Nephron progenitor cell (in vitro differentiated cells): Measurements from ENCODE around the gene CYB5A.

ENCODE experiments used
- DNase-seq: peaks from one replicate; pipeline ENCODE4 v3.0.0; 2021
- H3K27ac Mint-ChIP-seq: 2 replicates; pipeline ENCODE4 v1.8.0; 2021; ENCODE audit warnings: mild to moderate bottlenecking, moderate library complexity, mixed read lengths
- H3K27me3 Mint-ChIP-seq: 2 replicates; pipeline ENCODE4 v1.8.0; 2021; ENCODE audit warnings: mild to moderate bottlenecking, low read depth, mixed read lengths; ENCODE audit not compliant: poor library complexity
- H3K36me3 Mint-ChIP-seq: 2 replicates; pipeline ENCODE4 v1.8.0; 2021; ENCODE audit warnings: low read depth, mixed read lengths
- H3K4me1 Mint-ChIP-seq: 2 replicates; pipeline ENCODE4 v1.8.0; 2021; ENCODE audit warnings: mixed read lengths
- H3K4me3 Mint-ChIP-seq: 2 replicates; pipeline ENCODE4 v1.8.0; 2021; ENCODE audit warnings: mild to moderate bottlenecking, moderate library complexity, mixed read lengths
- H3K9me3 Mint-ChIP-seq: 2 replicates; pipeline ENCODE4 v1.8.0; 2021; ENCODE audit warnings: mild to moderate bottlenecking, moderate library complexity, mixed read lengths
- TF ChIP-seq, protein P1 (sequence below): fragments of 200-600 bp; sonication (generic); IDR thresholded peaks from 2 replicates; pipeline ENCODE4 v1.5.0; 2021; ENCODE audit warnings: antibody characterized with exemption

The CYB5A gene

GRCh38 chr18:74221081-74221480 is 70.7 kb downstream of the CYB5A start:
- TF ChIP-seq, protein P1, sequence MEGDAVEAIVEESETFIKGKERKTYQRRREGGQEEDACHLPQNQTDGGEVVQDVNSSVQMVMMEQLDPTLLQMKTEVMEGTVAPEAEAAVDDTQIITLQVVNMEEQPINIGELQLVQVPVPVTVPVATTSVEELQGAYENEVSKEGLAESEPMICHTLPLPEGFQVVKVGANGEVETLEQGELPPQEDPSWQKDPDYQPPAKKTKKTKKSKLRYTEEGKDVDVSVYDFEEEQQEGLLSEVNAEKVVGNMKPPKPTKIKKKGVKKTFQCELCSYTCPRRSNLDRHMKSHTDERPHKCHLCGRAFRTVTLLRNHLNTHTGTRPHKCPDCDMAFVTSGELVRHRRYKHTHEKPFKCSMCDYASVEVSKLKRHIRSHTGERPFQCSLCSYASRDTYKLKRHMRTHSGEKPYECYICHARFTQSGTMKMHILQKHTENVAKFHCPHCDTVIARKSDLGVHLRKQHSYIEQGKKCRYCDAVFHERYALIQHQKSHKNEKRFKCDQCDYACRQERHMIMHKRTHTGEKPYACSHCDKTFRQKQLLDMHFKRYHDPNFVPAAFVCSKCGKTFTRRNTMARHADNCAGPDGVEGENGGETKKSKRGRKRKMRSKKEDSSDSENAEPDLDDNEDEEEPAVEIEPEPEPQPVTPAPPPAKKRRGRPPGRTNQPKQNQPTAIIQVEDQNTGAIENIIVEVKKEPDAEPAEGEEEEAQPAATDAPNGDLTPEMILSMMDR, result no peak
- DNase-seq, result no peak
- Mint-ChIP-seq H3K27me3 (peaks cover 3% of the 10 kb centered on the region), H3K36me3 (no peaks in the 10 kb centered on the region), H3K27ac (no peak overlapping the region), H3K4me3 (no peak overlapping the region), H3K9me3 (no peaks in the 10 kb centered on the region), H3K4me1 (peaks cover 10% of the 10 kb centered on the region)

DNA sequence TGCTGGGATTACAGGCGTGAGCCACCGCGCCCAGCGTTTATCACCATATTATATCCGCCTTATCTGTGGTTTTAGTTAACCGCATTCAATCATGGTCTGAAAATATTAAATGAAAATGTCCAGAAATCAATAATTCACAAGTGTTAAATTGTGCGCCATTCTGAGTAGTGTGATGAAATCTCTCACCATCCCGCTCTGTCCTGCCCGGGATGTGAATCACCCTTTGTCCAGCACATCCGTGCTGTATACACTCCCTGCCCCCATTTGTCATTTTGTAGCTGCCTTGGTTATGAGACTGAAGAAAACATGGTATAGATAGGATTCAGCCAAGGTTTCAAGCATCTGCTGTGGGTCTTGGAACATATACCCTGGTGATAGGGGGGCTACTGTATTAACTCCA is 72.7 kb downstream of the CYB5A start:
- DNase-seq, result no peak
- TF ChIP-seq, protein P1, result no peak
- Mint-ChIP-seq H3K27ac (no peak overlapping the region), H3K36me3 (no peaks in the 10 kb centered on the region), H3K9me3 (no peaks in the 10 kb centered on the region), H3K4me1 (no peaks in the 10 kb centered on the region), H3K4me3 (no peak overlapping the region), H3K27me3 (peaks cover 3% of the 10 kb centered on the region)

GRCh38 chr18:74217476-74218143 is 74.2 kb downstream of the CYB5A start:
- TF ChIP-seq, protein P1, result no peak
- H3K4me1 Mint-ChIP-seq, result no peaks in the 10 kb centered on the region
- peaks cover 4% of the 10 kb centered on the region for H3K27me3 Mint-ChIP-seq
- H3K9me3 Mint-ChIP-seq, result no peaks in the 10 kb centered on the region
- no peak for DNase-seq
- H3K36me3 Mint-ChIP-seq, result no peaks in the 10 kb centered on the region
- H3K27ac Mint-ChIP-seq, result no peak overlapping the region
- no peak overlapping the region for H3K4me3 Mint-ChIP-seq

GRCh38 chr18:74216661-74217110 is 75.1 kb downstream of the CYB5A start:
- DNase-seq, result no peak
- Mint-ChIP-seq H3K27me3 (peaks cover 10% of the 10 kb centered on the region), H3K4me3 (no peak overlapping the region), H3K27ac (no peak overlapping the region), H3K36me3 (no peaks in the 10 kb centered on the region), H3K9me3 (no peaks in the 10 kb centered on the region), H3K4me1 (no peaks in the 10 kb centered on the region)
- TF ChIP-seq, protein P1, result no peak

GRCh38 chr18:74215863-74216262 is 75.9 kb downstream of the CYB5A start:
- Mint-ChIP-seq H3K4me1 (no peaks in the 10 kb centered on the region), H3K27me3 (peaks cover 10% of the 10 kb centered on the region), H3K4me3 (no peak overlapping the region), H3K9me3 (no peaks in the 10 kb centered on the region), H3K36me3 (no peaks in the 10 kb centered on the region), H3K27ac (no peak overlapping the region)
- DNase-seq, result no peak
- TF ChIP-seq, protein P1, result no peak

DNA sequence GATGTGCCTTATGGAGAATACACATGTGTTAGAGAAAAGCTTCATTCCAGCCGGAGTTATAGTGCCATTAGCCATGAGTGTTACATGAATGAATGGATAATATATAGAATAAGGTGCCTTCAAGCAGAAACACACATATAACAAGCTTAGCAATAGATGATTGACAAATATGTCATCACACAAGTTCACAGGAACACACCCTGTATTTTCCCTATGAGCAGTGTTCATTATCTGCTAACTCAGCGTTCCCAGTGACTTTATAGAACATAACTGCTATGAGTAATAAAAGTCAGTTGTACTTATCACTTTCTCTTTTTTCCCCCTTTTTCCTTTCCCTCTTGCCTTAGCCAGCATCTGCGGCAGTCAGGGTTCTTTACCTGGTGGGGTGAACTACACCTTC is 78.3 kb downstream of the CYB5A start:
- TF ChIP-seq, protein P1, result no peak
- Mint-ChIP-seq H3K4me3 (no peak overlapping the region), H3K27me3 (peaks cover 7% of the 10 kb centered on the region), H3K27ac (no peak overlapping the region), H3K9me3 (no peaks in the 10 kb centered on the region), H3K36me3 (no peaks in the 10 kb centered on the region), H3K4me1 (no peaks in the 10 kb centered on the region)
- DNase-seq, result no peak
